Measurements from ENCODE around the gene CLEC2L.
A peak's percentile ranks its signal among the peaks of the same experiment; 100 is the strongest.
"Not testable (repeated sequence)": the region's sequence is repeated elsewhere in the genome, so short reads cannot be mapped to it uniquely, and the experiment has no call there.

CLEC2L gene

DNA sequence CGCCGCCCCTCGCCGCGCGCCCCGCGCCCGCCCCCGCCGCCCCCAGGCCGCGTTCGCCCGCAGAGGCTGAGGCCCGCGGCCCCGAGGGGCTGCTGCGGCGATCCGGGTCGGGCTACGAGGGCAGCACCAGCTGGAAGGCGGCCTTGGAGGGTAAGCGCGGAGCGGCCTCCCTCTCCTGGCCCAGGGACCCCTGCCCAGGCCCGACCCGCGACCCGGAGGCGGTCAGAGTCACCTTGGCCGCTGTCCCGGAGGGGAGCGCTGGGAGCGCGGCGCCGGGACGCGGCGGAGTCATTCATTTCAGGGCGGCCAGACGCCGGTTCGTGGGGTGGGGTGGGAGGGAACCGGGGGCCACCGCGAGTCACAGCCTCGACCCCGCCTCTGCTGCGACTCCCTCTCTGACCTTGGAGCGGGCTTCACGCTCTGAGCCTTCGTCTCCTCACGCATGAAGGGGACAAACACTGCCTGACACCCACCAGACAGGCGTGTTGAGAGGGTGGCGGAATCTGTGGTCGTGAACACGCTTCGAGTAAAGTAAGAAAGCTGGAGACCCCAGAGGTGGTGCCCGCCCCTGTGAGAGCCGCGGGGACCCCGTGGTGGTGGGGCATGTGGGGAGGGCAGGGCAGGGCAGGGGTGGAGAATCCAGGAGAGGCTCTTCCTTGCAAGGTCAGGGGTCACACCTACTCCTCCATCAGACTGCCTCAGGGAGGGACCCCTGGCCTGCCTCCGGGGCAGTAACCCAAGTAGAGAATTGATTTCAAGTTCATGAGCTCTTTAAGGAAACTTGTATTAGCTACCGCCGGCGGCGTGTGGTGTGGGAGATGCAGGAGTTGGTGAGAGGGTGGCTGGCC lies 707 bp downstream of the CLEC2L start:
- DNase-seq, result no peak

GRCh38 chr7:139525239-139525638 lies 1.8 kb downstream of the CLEC2L start:
- DNase-seq, result no peak

DNA sequence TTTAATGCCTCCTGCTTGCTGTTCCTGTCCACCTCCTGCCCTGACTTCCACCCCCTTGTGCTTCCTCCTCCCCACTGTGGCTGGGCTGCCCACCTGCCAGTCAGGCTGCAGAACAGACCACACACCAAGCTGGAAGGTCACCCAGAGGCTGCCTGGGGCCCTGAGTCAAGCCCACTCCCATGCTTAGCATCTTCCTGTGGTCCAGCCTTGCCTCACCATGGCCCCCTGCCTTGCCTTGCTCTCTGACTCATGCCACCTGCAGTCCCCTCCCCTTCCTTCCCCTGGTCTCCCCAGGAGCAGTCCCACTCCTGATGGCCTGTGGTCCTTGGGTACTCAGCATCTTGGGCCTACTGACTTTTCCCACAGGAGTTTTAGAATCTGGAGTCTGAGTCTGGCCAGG lies 2.3 kb downstream of the CLEC2L start:
- DNase-seq, result no peak

DNA sequence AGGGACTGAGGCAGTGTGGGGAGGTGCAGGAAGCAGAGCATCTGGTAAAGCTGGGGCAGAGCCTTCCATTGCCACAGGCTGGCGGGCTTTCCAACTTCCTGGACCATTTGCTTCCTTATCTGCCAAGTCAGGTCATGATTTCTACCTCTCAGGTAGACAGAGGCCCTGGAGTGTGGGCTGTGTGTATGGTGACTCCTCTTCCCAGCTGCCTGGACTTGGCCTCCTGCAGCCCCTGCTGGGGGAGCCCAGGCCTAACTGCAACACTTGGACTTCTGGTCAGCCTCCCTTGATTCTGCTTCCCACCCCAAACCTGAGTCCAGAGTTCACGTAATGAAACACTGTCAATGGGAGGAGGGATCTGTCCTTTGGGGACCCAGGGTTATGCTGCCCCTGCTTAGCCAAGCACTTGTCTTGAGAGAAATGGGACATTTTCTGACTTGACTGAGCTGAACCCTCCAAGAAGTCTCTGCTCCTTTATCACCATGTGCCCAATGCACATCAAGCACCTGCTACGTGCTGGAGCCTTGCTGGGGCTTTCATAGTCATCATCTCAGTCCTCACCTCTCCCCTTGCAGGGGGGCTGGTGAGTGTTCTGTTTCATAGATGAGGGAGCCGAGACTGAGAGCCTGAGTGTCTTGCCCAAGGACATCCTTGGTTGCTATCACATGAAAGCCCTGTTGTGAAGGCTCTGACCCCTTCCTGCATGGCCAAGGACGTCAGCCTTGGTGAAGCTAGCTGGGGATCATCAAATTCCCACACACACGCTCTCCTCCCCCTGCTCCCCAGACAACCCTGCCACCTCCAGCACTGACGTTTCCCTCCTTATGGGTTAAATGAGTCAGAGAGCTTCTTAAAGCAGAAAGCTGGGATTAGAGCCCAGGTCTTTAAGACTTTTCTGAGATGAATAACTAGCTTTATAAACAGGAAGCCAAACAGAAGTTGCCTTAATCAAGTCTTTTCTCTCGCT lies 3.4 kb downstream of the CLEC2L start:
- DNase-seq, result no peak

GRCh38 chr7:139531094-139531493 lies 7.6 kb downstream of the CLEC2L start:
- no peak for DNase-seq

DNA sequence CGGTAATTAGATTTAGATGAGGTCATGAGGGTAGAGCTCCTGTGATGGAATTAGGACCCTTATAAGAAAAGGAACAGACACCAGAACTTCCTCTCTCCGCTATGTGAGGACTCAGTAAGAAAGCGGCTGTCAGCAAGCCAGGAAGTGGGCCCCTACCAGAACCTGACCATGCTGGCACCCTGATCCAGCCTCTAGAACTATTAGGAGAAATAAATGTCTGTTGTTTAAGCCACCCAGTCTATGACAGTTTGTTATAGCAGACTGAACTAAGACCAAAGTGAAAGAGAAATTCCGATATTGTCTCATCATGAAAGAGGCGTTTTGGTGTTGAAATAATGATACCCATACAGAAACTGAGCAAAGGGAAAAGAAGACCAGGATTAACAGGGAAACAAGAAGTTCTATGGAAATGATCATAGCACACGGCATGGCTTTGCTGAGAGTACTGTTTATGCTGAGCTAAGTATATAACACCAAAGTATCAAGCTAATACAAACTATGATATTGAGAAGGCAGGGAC lies 9.2 kb downstream of the CLEC2L start:
- no peak for DNase-seq

DNA sequence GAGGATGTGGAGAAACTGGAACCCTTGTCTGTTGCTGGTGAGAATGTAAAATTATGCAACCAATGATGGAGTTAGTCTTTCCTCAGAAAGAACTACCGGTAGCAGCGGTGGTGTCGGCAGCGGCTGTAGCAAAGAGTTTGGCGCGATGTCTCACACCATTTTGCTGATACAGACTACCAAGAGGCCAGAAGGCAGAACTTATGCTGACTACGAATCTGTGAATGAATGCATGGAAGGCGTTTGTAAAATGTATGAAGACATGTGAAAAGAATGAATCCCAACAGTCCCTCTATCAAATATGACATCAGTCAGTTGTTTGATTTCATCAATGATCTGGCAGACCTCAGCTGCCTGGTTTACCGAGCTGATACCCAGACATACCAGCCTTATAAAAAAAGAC lies 10.6 kb downstream of the CLEC2L start:
- DNase-seq, result no peak

DNA sequence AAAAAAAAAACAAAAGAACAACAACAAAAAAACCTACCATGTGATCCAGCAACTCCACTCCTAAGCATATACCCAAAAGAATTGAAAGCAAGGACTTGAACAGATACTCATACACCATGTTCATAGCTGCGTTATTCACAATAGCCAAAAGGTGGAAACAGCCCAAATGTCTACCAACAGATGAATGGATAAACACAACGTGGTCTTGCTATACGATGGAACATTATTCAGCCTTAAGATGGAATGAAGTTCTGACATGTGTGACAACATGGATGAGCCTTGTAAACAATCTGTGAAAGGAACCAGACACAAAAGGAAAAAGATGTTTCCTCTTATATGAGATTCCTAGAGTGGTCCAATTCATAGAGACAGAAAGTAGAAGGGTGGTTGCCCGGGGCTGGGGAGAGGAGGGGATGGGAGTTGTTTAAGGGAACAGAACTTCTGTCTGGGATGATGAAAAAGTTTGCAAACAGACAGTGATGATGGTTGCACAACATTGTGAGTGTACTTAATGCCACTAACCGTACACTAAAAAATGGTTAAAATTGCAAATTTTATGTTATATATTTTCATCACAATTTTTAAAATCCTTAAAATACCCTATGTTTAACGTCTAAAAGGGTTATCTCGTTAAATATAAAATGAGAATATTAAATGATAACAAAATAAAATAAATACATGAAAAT lies 11.6 kb downstream of the CLEC2L start:
- no peak for DNase-seq

- DNase-seq, result no peak
Observed at GRCh38 chr7:139536152-139536551, 12.7 kb downstream of the CLEC2L start.

DNA sequence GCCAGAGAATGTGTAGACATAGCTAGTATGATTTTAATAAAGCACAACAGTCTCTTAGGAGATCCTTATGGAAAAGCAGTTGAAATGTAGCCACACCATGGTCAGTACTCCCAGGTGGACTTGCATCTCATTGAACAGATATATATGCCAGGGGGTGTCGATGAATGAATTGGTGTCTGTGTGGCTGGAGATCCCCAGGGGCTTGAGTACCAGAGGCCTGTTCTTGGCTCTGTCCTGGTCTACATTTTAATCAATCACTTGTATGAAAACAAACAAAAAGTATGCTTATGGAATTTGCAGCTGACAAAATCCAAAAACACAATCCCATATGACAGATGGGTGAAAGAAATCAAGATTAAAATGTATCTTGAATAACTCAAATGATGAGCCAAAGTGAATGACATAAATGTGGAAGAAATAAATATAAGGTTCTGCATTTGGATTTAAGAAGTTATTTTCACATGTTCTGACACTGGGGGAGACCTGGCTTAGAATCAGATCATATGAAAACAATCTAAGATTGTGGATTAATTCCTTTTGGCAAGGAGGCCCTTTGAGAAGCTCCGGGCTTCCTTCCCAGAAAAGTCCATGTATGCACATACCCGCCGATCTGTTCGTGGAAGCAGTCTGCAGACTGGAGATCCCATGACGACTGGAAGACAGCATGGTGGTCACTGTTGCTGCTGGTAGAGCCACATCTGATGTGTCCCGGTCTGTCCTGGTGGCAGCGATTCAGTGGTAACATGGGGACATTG lies 15.6 kb downstream of the CLEC2L start:
- DNase-seq, result no peak

GRCh38 chr7:139540203-139540602 lies 16.7 kb downstream of the CLEC2L start:
- no peak for DNase-seq

DNA sequence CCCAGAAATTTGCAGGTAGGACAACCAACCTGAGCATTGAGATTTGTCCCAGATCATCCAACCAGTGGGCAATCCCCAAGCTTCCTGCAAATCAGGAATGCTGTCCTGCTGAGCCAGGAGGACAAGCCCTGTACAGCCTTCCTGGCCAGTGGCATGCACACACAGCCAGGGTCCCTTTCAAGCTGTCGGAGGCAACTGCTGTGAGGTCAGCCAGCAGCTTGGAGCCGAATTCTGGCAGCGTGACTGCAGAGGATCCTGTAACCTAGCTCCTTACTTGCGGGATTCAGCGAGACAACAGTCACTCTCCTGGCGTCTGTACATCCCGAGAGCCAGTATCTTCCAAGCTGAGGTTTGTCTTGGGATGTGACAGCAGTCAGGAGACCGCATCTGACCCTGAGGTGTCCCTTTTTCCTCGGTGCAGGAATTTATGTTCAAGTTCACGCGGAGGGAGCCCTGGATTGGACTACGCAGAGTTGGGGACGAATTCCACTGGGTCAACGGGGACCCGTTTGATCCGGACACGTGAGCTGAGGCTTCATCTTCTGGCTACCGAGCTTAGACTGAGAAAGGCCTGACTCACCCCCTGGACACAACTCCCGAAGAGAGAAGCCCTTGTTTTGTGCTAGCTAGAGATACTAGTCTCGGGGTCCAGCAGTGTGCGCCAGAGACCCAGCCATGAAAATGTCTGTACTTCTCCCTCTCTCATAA lies 18.3 kb downstream of the CLEC2L start:
- DNase-seq, result no peak

GRCh38 chr7:139542308-139543151 lies 19.0 kb downstream of the CLEC2L start:
- no peak for DNase-seq

GRCh38 chr7:139543801-139544603 lies 20.5 kb downstream of the CLEC2L start:
- DNase-seq, result peak; percentile 4

- no peak for DNase-seq
Observed at GRCh38 chr7:139544645-139545044, 21.2 kb downstream of the CLEC2L start.

DNA sequence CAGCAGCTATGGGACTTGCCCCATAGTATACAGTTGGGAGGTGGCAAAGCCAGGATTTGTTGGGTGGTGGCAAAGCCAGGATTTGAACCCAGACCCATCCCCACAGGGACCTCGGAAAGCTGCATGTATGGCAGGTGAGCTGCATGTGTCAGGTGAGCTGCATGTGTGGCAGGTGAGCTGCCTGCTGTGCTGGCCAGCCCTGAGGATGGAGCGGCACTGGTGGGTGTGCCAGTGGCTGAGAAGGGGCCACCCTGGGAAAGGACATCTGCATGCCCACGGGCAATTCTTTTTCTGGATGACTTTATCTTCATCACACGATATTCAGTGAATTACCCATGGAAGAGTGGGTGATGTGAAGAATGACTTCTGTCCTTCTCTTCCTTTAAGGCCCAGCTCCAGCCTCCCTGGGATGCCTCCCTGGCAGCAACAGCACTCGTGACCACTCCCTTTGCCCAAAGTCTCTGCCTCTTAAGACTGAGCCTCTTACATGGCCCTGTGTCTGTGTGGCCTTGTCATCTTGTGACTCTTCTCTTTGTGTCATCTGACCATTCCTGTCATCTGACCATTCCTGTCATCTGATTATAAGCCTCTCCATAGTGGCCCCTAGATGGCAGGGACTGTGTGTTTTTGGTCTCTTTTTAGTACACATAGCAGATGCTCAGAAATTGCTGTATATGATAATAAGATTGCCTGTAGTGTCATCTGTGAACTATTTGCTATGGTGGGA lies 25.0 kb downstream of the CLEC2L start:
- DNase-seq, result no peak

- DNase-seq, result not testable (repeated sequence)
Observed at GRCh38 chr7:139553991-139554700, 30.7 kb downstream of the CLEC2L start.

Data from midbrain (tissue), 1 donor.